SK-N-SH (cell line): ENCODE data around the gene CLINT1. TPM values are rescaled to one million over a fixed set of nuclear protein-coding genes. Genes with fewer than 3 reads are reported as not detected.

ENCODE experiments used
- CTCF ChIA-PET: fragments of 300-600, 350-600 bp; formaldehyde crosslinking; extraction: SDS; loops from one replicate; lab custom pipeline; 2021; lab: Yijun Ruan, JAX
- POLR2A ChIA-PET: fragments of 350-600 bp; sonication (Branson Sonifier 250); formaldehyde crosslinking; extraction: SDS; loops from one replicate; lab custom pipeline; 2020; ENCODE audit warnings: antibody characterized with exemption, inconsistent platforms; lab: Yijun Ruan, JAX
- DNase-seq: peaks from one replicate; pipeline ENCODE4 v3.0.0; 2012
- H2AFZ ChIP-seq: fragments of 200-600 bp; sonication (generic); 2 replicates; pipeline ENCODE4 v1.8.1; 2016; ENCODE audit warnings: antibody characterized with exemption, mild to moderate bottlenecking, low read depth
- H3F3A ChIP-seq: fragments of 200-600 bp; sonication (generic); replicated peaks from 2 replicates; pipeline ENCODE3; 2016; ENCODE audit warnings: antibody characterized with exemption, mild to moderate bottlenecking; ENCODE audit not compliant: insufficient read depth
- H3K27ac ChIP-seq, 2 experiments: fragments of 200-500 bp in 1 of 2; fragments of 200-600 bp in 1 of 2; sonication (Bioruptor generic) in 1 of 2; sonication (generic), shearing (Covaris generic) in 1 of 2; 2 replicates each; pipeline versions ENCODE4 v1.5.1 to v1.6.1; 2014 to 2016; ENCODE audit warnings: low read depth in 2 of 2, inconsistent platforms in 1 of 2, low read length in 1 of 2, mild to moderate bottlenecking in 1 of 2, mixed read lengths in 1 of 2
- H3K27me3 ChIP-seq: fragments of 200-600 bp; sonication (generic), shearing (Covaris generic); 2 replicates; pipeline ENCODE4 v1.6.1; 2016; ENCODE audit warnings: mixed run types; ENCODE audit not compliant: insufficient read depth
- H3K36me3 ChIP-seq, 2 experiments: fragments of 200-500 bp in 1 of 2; fragments of 200-600 bp in 1 of 2; sonication (Bioruptor generic) in 1 of 2; sonication (generic) in 1 of 2; replicated peaks in 1 of 2; 2 replicates each; pipeline versions ENCODE3 to v1.5.1; 2014 to 2016; ENCODE audit warnings: low read length in 1 of 2, mild to moderate bottlenecking in 1 of 2; ENCODE audit not compliant: insufficient read depth in 2 of 2, control insufficient read depth in 1 of 2
- H3K4me1 ChIP-seq, 2 experiments: fragments of 200-500 bp in 1 of 2; fragments of 200-600 bp in 1 of 2; sonication (Bioruptor generic) in 1 of 2; sonication (generic), shearing (Covaris generic) in 1 of 2; 2 replicates each; pipeline versions ENCODE4 v1.5.1 to v1.6.1; 2014 to 2016; ENCODE audit warnings: low read depth in 1 of 2, low read length in 1 of 2, mixed run types in 1 of 2; ENCODE audit not compliant: insufficient read depth in 2 of 2, control insufficient read depth in 1 of 2
- H3K4me2 ChIP-seq: fragments of 200-600 bp; sonication (generic), shearing (Covaris generic); 2 replicates; pipeline ENCODE4 v1.6.1; 2017; ENCODE audit warnings: mixed run types
- H3K4me3 ChIP-seq, 2 experiments: fragments of 200-500 bp in 1 of 2; fragments of 200-600 bp in 1 of 2; sonication (Bioruptor generic) in 1 of 2; sonication (generic), shearing (Covaris generic) in 1 of 2; 2 replicates each; pipeline versions ENCODE4 v1.5.1 to v1.8.1; 2014 to 2016; ENCODE audit warnings: low read depth in 2 of 2, inconsistent platforms in 1 of 2, low read length in 1 of 2, mild to moderate bottlenecking in 1 of 2, mixed read lengths in 1 of 2, moderate library complexity in 1 of 2
- H3K79me2 ChIP-seq: fragments of 200-600 bp; sonication (generic); 2 replicates; pipeline ENCODE4 v1.8.1; 2017; ENCODE audit warnings: mild to moderate bottlenecking; ENCODE audit not compliant: insufficient read depth
- H3K9ac ChIP-seq: fragments of 200-600 bp; sonication (generic); 2 replicates; pipeline ENCODE4 v1.6.1; 2017; ENCODE audit warnings: mixed run types
- H3K9me2 ChIP-seq: fragments of 200-600 bp; sonication (generic); 2 replicates; pipeline ENCODE4 v1.6.1; 2017; ENCODE audit warnings: mixed run types
- H3K9me3 ChIP-seq: fragments of 200-600 bp; sonication (generic); 2 replicates; pipeline ENCODE4 v1.6.1; 2017; ENCODE audit warnings: mixed run types, mild to moderate bottlenecking, moderate library complexity
- H4K20me1 ChIP-seq: fragments of 200-600 bp; sonication (generic); 2 replicates; pipeline ENCODE4 v1.6.1; 2017; ENCODE audit warnings: mild to moderate bottlenecking, mixed run types; ENCODE audit not compliant: insufficient read depth
- CHD2 ChIP-seq: fragments of 150-350 bp; IDR thresholded peaks from 2 replicates; pipeline ENCODE4 v1.6.1; 2018; ENCODE audit warnings: low read length; ENCODE audit not compliant: partially characterized antibody
- FOXJ3 ChIP-seq: sonication (generic); formaldehyde crosslinking; IDR thresholded peaks from 2 replicates; pipeline ENCODE4 v1.5.1; 2020; ENCODE audit warnings: mild to moderate bottlenecking, missing genetic modification reagents
- GABPA ChIP-seq: IDR thresholded peaks from 2 replicates; pipeline ENCODE4 v1.4.0; 2012; ENCODE audit warnings: low read depth, mild to moderate bottlenecking
- JUND ChIP-seq: IDR thresholded peaks from 2 replicates; pipeline ENCODE4 v1.4.0; 2012
- MAX ChIP-seq: IDR thresholded peaks from 2 replicates; pipeline ENCODE4 v1.4.0; 2012; ENCODE audit warnings: low read depth
- MEF2A ChIP-seq: IDR thresholded peaks from 2 replicates; pipeline ENCODE4 v1.4.0; 2012; ENCODE audit warnings: low read depth, borderline replicate concordance
- MXI1 ChIP-seq: IDR thresholded peaks from 2 replicates; pipeline ENCODE4 v1.6.1; 2012; ENCODE audit warnings: mild to moderate bottlenecking, low read depth, low read length, improper control_type of control experiment
- NFIC ChIP-seq: IDR thresholded peaks from 2 replicates; pipeline ENCODE4 v1.4.0; 2012; ENCODE audit warnings: borderline replicate concordance
- PBX3 ChIP-seq: IDR thresholded peaks from 2 replicates; pipeline ENCODE4; 2012
- RAD21 ChIP-seq: IDR thresholded peaks from 2 replicates; pipeline ENCODE4 v1.6.1; 2012; ENCODE audit warnings: mild to moderate bottlenecking, low read length
- RXRA ChIP-seq: IDR thresholded peaks from 2 replicates; pipeline ENCODE4 v1.4.0; 2012; ENCODE audit warnings: low read depth, mild to moderate bottlenecking, borderline replicate concordance
- SIN3A ChIP-seq: IDR thresholded peaks from 2 replicates; pipeline ENCODE4 v1.6.1; 2012; ENCODE audit warnings: low read depth, mild to moderate bottlenecking, low read length, moderate library complexity, borderline replicate concordance
- SMC3 ChIP-seq: IDR thresholded peaks from 2 replicates; pipeline ENCODE4 v1.6.1; 2012; ENCODE audit warnings: low read depth, low read length, improper control_type of control experiment
- TAF1 ChIP-seq: IDR thresholded peaks from 2 replicates; pipeline ENCODE4 v1.6.1; 2012; ENCODE audit warnings: low read depth, mild to moderate bottlenecking, low read length, moderate library complexity, borderline replicate concordance
- TEAD4 ChIP-seq: IDR thresholded peaks from 2 replicates; pipeline ENCODE4 v1.4.0; 2012; ENCODE audit warnings: mild to moderate bottlenecking, borderline replicate concordance; ENCODE audit not compliant: insufficient read depth
- USF1 ChIP-seq: IDR thresholded peaks from 2 replicates; pipeline ENCODE4 v1.4.0; 2012; ENCODE audit warnings: low read depth, borderline replicate concordance
- YY1 ChIP-seq: IDR thresholded peaks from 2 replicates; pipeline ENCODE4 v1.4.0; 2012; ENCODE audit warnings: low read depth, mild to moderate bottlenecking
- WGBS: methylation state at CpG from one replicate; pipeline ENCODE4 v1.1.6; 2017; ENCODE audit warnings: low lambda C conversion rate; 5-methylcytosine and 5-hydroxymethylcytosine counted together
- polyA plus RNA-seq, 3 experiments: library from polyadenylated mRNA; depleted of rRNA; stranded (reverse); fragments of >200 nt; gene quantifications; 2 replicates each; pipeline ENCODE4 v1.2.3, GENCODE V29; 2012
- TF ChIP-seq, protein P1 (sequence below): fragments of 150-350 bp; IDR thresholded peaks from 2 replicates; pipeline ENCODE4 v1.6.1; 2017; ENCODE audit warnings: antibody characterized with exemption, low read length, low read depth, borderline replicate concordance
- TF ChIP-seq, protein P2 (sequence below): fragments of 150-350 bp; IDR thresholded peaks from 2 replicates; pipeline ENCODE4 v1.6.1; 2016; ENCODE audit warnings: mild to moderate bottlenecking, low read depth, low read length

CLINT1 gene
- polyA plus RNA-seq, 1 of the 3 experiments (the other 2 are of a cell fraction), result 65.4 TPM

- H3K9ac ChIP-seq, result no peak overlapping the region
- no peaks in the 10 kb centered on the region for H3K79me2 ChIP-seq
- no peak overlapping the region for H2AFZ ChIP-seq
- no peak overlapping the region for H3K27ac ChIP-seq
- no peaks in the 10 kb centered on the region for H4K20me1 ChIP-seq
- TF ChIP-seq YY1, result no peak
- no peak for TF ChIP-seq MAX
- no peak for TF ChIP-seq MEF2A
- no peak for TF ChIP-seq RXRA
- TF ChIP-seq JUND, result no peak
- TF ChIP-seq TEAD4, result no peak
- TF ChIP-seq GABPA, result no peak
- no peak for TF ChIP-seq SIN3A
- TF ChIP-seq, protein P1, sequence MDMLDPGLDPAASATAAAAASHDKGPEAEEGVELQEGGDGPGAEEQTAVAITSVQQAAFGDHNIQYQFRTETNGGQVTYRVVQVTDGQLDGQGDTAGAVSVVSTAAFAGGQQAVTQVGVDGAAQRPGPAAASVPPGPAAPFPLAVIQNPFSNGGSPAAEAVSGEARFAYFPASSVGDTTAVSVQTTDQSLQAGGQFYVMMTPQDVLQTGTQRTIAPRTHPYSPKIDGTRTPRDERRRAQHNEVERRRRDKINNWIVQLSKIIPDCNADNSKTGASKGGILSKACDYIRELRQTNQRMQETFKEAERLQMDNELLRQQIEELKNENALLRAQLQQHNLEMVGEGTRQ, result no peak
- no peak for TF ChIP-seq TAF1
- TF ChIP-seq CHD2, result no peak
- TF ChIP-seq NFIC, result no peak
- TF ChIP-seq, protein P2, sequence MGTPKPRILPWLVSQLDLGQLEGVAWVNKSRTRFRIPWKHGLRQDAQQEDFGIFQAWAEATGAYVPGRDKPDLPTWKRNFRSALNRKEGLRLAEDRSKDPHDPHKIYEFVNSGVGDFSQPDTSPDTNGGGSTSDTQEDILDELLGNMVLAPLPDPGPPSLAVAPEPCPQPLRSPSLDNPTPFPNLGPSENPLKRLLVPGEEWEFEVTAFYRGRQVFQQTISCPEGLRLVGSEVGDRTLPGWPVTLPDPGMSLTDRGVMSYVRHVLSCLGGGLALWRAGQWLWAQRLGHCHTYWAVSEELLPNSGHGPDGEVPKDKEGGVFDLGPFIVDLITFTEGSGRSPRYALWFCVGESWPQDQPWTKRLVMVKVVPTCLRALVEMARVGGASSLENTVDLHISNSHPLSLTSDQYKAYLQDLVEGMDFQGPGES, result no peak
- TF ChIP-seq FOXJ3, result no peak
- TF ChIP-seq MXI1, result no peak
- TF ChIP-seq RAD21, result no peak
- no peaks in the 10 kb centered on the region for H3K9me2 ChIP-seq
- no peaks in the 10 kb centered on the region for H3K27me3 ChIP-seq
- H3K4me1 ChIP-seq, result no peaks in the 10 kb centered on the region; a peak in 2 of 4 replicates
- no peak overlapping the region for H3K4me2 ChIP-seq
- H3K4me3 ChIP-seq, result no peak overlapping the region
- WGBS, result 73% methylated on average over 2 of the region's 2 CpGs
- peaks cover 69 to 77% of the 10 kb centered on the region in 2 experiments for H3K36me3 ChIP-seq
- no peaks in the 10 kb centered on the region for H3K9me3 ChIP-seq
- ChIA-PET POLR2A (no interaction called here), CTCF (interaction anchor here (1.4 to 2.5 kb wide), 2 partner anchors 141 to 187 kb away, joined by 5 to 8 read pairs; no protein-coding TSS in a partner anchor)
- no peaks in the 10 kb centered on the region for H3F3A ChIP-seq
- no peak for DNase-seq
Measured at GRCh38 chr5:157808043-157808442, 50.9 kb downstream of the CLINT1 start.

- no peaks in the 10 kb centered on the region for H3K27me3 ChIP-seq
- ChIA-PET CTCF (interaction anchor here (2.7 kb wide), 1 partner anchor 41 kb away, joined by 12 read pairs; no protein-coding TSS in a partner anchor), POLR2A (no interaction called here)
- no peak overlapping the region for H3K27ac ChIP-seq
- H4K20me1 ChIP-seq, result no peaks in the 10 kb centered on the region
- H3K9me2 ChIP-seq, result no peaks in the 10 kb centered on the region
- H3K36me3 ChIP-seq, result peaks cover 57 to 76% of the 10 kb centered on the region in 2 experiments
- no peak overlapping the region for H2AFZ ChIP-seq
- WGBS, result 93% methylated on average over 6 of the region's 6 CpGs
- DNase-seq, result no peak
- no peaks in the 10 kb centered on the region for H3F3A ChIP-seq
- H3K4me2 ChIP-seq, result no peak overlapping the region
- H3K4me1 ChIP-seq, result no peaks in the 10 kb centered on the region; a peak in 1 of 4 replicates
- H3K4me3 ChIP-seq, result no peak overlapping the region
- no peaks in the 10 kb centered on the region for H3K9me3 ChIP-seq
- H3K79me2 ChIP-seq, result no peaks in the 10 kb centered on the region
- no peak overlapping the region for H3K9ac ChIP-seq
- TF ChIP-seq SMC3 (no peak), USF1 (no peak), PBX3 (no peak), YY1 (no peak), RXRA (no peak), JUND (no peak)
- TF ChIP-seq, protein P1, result no peak
Measured at GRCh38 chr5:157802736-157803135, 56.2 kb downstream of the CLINT1 start.
